ENCODE data around the gene BBC3. TPM values are rescaled to one million over a fixed set of nuclear protein-coding genes. Genes with fewer than 3 reads are reported as not detected.

BBC3 gene
- total and polyA plus RNA-seq, 9 donors, result 0.23 to 13.2 (median 6.3) TPM

DNA sequence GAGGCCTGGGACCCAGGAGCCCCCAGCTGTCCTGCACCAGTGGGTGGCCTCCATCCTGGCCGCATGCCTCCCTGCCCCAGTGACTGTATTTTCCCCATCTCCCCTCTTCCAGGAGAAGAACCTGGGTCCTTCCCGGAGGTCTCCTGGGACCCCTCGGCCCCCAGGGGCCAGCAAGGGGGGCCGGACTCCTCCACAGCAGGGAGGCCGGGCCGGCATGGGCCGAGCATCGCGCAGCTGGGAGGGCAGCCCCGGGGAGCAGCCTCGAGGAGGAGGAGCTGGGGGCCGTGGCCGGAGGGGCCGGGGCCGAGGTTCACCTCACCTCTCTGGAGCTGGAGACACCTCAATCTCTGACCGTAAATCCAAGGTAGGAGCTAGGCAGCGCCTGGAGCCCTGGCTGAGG, 29.5 kb upstream of the BBC3 start:
- 66 to 74% (median 66%) methylated on average over 17 of the region's 17 CpGs for WGBS, 3 donors
- Histone ChIP-seq H3K36me3 (no peaks in the 10 kb centered on the region), H3K4me1 (ENCODE audit: insufficient read depth) (peaks cover 7% of the 10 kb centered on the region), H3K27me3 (no peaks in the 10 kb centered on the region), H3K9me3 (no peaks in the 10 kb centered on the region), H3K4me3 (no peak overlapping the region), H3K27ac (no peak overlapping the region)
- intact Hi-C loops (cut with DNase I), result no loop called here
- TF ChIP-seq, protein P1, sequence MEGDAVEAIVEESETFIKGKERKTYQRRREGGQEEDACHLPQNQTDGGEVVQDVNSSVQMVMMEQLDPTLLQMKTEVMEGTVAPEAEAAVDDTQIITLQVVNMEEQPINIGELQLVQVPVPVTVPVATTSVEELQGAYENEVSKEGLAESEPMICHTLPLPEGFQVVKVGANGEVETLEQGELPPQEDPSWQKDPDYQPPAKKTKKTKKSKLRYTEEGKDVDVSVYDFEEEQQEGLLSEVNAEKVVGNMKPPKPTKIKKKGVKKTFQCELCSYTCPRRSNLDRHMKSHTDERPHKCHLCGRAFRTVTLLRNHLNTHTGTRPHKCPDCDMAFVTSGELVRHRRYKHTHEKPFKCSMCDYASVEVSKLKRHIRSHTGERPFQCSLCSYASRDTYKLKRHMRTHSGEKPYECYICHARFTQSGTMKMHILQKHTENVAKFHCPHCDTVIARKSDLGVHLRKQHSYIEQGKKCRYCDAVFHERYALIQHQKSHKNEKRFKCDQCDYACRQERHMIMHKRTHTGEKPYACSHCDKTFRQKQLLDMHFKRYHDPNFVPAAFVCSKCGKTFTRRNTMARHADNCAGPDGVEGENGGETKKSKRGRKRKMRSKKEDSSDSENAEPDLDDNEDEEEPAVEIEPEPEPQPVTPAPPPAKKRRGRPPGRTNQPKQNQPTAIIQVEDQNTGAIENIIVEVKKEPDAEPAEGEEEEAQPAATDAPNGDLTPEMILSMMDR (IDR thresholded peaks at IDR 0.05), result no peak
- TF ChIP-seq EP300 (IDR thresholded peaks at IDR 0.05), result no peak
- TF ChIP-seq POLR2A (IDR thresholded peaks at IDR 0.05), result no peak
- no peak for DNase-seq

DNA sequence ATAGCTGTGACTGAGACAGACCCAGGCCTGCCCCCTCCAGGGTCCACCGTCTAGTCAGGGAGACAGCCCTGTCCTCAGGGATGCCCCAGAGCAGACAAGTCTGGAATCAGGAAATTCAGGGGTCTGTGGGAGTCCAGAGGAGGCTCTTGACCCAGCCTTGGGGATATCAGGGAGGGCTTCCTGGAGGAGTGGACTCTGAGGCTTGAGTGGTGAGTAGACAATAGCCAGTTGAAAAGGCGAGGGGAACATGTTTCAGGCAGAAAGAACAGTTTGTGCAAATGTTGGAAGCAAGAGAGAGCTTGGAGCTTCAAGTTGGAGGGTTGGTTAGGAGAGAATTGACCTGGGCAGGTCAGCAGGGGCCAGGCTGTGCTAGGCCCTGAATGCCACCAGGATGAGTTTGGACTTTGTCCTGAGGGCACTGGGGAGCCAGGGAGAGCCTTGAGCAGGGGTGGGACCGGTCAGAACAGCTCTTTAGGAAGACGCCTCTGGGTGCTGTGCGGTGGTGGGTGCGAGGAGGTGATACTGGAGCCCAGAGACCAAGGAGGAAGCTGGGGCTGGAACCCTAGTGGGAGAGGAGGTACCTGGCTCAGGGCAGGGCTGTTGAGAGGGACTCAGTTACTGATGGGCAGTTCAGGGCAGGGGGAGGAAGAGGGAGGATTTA, 28.0 kb upstream of the BBC3 start:
- DNase-seq, result no peak
- H3K4me3 ChIP-seq, result no peak overlapping the region

DNA sequence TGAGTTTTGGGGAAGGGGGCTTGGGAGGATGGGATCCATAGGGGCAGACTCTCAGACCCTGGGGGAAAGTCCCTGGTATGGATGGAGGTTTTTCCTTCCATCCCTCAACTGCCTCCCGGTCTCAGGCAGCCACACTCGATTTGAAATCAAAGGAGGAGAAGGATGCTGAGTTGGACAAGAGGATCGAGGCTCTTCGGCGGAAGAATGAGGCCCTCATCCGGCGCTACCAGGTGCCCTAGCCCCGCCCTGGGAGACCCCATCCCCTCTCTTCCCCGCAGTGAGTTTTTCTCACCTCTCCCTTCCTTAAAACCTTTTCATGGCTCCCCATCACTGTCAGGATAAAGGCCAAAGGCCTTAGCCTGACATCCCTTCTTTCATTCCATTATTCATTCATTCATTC, 27.4 kb upstream of the BBC3 start:
- TF ChIP-seq, protein P1 (IDR thresholded peaks at IDR 0.05), result no peak
- TF ChIP-seq EP300 (IDR thresholded peaks at IDR 0.05), result no peak
- no peak for TF ChIP-seq POLR2A (IDR thresholded peaks at IDR 0.05)
- Histone ChIP-seq H3K27me3 (no peaks in the 10 kb centered on the region), H3K4me3 (no peak overlapping the region), H3K4me1 (ENCODE audit: insufficient read depth) (peaks cover 7% of the 10 kb centered on the region), H3K27ac (peak overlapping the region in 1 of 2 donors; percentile 95), H3K36me3 (no peaks in the 10 kb centered on the region), H3K9me3 (no peaks in the 10 kb centered on the region)
- intact Hi-C loops (cut with DNase I), result no loop called here
- no peak for DNase-seq
- 81 to 86% (median 83%) methylated on average over 9 of the region's 9 CpGs for WGBS, 3 donors

More for the DNA sequence above, 28.0 kb upstream of the BBC3 start:
- H3K9me3 ChIP-seq, result no peaks in the 10 kb centered on the region
- intact Hi-C loops (cut with DNase I), result no loop called here
- H3K36me3 ChIP-seq, result no peaks in the 10 kb centered on the region
- H3K27me3 ChIP-seq, result no peaks in the 10 kb centered on the region
- peak overlapping the region in 1 of 2 donors; percentile 24 for H3K27ac ChIP-seq
- WGBS, 3 donors, result 89 to 90% (median 89%) methylated on average over 6 of the region's 6 CpGs
- peaks cover 7% of the 10 kb centered on the region for H3K4me1 ChIP-seq (ENCODE audit: insufficient read depth)
- TF ChIP-seq EP300 (IDR thresholded peaks at IDR 0.05) (no peak), POLR2A (IDR thresholded peaks at IDR 0.05) (no peak)
- TF ChIP-seq, protein P1 (IDR thresholded peaks at IDR 0.05), result no peak

DNA sequence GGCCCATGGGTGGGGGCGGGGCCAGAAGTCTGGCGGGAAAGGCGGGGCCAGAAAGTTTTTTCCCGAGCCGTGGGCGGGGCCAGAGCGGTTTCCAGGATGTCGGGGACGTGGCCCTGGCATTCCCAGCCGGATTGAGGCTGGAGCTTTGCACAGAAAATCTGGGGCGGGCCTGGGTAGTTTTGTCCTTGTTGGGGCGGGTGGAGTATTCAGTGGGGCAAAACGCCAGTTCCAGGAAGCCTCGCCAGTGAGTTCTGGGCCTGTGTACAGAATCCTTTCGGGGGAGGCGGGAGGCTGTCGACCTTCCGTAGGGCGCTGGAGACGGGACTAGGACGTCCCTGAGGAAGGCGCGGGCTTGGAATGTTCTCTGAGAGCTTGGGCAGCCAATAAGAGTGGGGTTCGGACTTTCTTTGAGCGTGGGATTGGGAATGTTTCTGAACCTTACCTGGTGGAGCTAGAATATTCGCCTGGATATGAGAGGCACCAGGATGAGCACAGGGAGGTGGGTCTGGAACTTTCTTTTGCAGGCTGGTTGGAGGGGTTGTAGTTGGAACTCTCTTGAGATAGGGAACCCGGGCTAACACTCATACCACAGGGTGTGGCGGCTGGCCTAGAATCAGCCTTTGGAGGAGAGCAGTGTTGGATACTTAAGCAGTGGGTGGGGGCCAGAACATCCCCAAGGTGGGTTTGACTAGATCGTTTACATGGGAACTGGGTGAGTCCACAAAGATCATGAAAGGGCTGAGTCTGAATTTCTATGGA, 26.6 kb upstream of the BBC3 start:
- Histone ChIP-seq H3K4me1 (ENCODE audit: insufficient read depth) (peaks cover 7% of the 10 kb centered on the region), H3K4me3 (peak overlapping the region; percentile 45), H3K36me3 (no peaks in the 10 kb centered on the region), H3K27me3 (no peaks in the 10 kb centered on the region), H3K9me3 (no peaks in the 10 kb centered on the region), H3K27ac (peak overlapping the region in 1 of 2 donors; percentile 95)
- intact Hi-C loops (cut with DNase I), result no loop called here
- peak; percentile 61 for TF ChIP-seq EP300 (IDR thresholded peaks at IDR 0.05)
- TF ChIP-seq, protein P1 (IDR thresholded peaks at IDR 0.05), result no peak
- peak; percentile 44 for TF ChIP-seq POLR2A (IDR thresholded peaks at IDR 0.05)
- 1 to 2% (median 2%) methylated on average over 29 of the region's 29 CpGs for WGBS, 3 donors
- peak; percentile 45 to 65 (median 62) for DNase-seq

Measured in ovary (tissue), 9 donors.